Cardiac muscle cell (in vitro differentiated cells and primary cell): ENCODE data around the gene RYR1. TPM values are rescaled to one million over a fixed set of nuclear protein-coding genes. Genes with fewer than 3 reads are reported as not detected.

Experiments
- DNase-seq, 2 donors: peaks; one replicate each; pipeline versions ENCODE4 v3.0.0 to v3.0.0-alpha.2; 2010 to 2017; ENCODE audit warnings: low read depth in 1 of 2, low spot score in 1 of 2
- H3K27ac ChIP-seq: fragments of 200-600 bp; sonication (generic); 2 replicates; pipeline ENCODE4 v1.5.1; 2016
- H3K27me3 ChIP-seq: fragments of 200-600 bp; sonication (generic); 2 replicates; pipeline ENCODE4 v1.6.0; 2016; ENCODE audit warnings: control low read depth
- H3K36me3 ChIP-seq: fragments of 200-600 bp; sonication (generic); 2 replicates; pipeline ENCODE4 v1.5.1; 2016; ENCODE audit warnings: control low read depth
- H3K4me1 ChIP-seq: fragments of 200-600 bp; sonication (generic); 2 replicates; pipeline ENCODE4 v1.8.1; 2017; ENCODE audit warnings: low read depth, mild to moderate bottlenecking, mixed run types
- H3K4me3 ChIP-seq: fragments of 200-600 bp; sonication (generic); 2 replicates; pipeline ENCODE4 v1.5.1; 2016; ENCODE audit warnings: mild to moderate bottlenecking
- H3K9me3 ChIP-seq: fragments of 200-600 bp; sonication (generic); 2 replicates; pipeline ENCODE4 v1.5.1; 2017; ENCODE audit warnings: low read depth, mild to moderate bottlenecking, control low read depth
- CTCF ChIP-seq: IDR thresholded peaks from 2 replicates; pipeline ENCODE4 v1.5.1; 2012; ENCODE audit warnings: low read depth, mild to moderate bottlenecking, low read length
- polyA plus RNA-seq: library from polyadenylated mRNA; unstranded; fragments of >200 nt; fragmentation: Nextera tagmentation; extraction: Ambion mirVana; gene quantifications from 2 replicates; pipeline ENCODE4 v1.2.1, GENCODE V29; 2016
- total RNA-seq: library from RNA; depleted of rRNA; stranded (reverse); fragments of >200 nt; gene quantifications from 2 replicates; pipeline ENCODE4 v1.2.3, GENCODE V29; 2016

RYR1 gene
- total and polyA plus RNA-seq, 2 experiments from 2014 or later = 0.71 to 12.8 TPM

DNA sequence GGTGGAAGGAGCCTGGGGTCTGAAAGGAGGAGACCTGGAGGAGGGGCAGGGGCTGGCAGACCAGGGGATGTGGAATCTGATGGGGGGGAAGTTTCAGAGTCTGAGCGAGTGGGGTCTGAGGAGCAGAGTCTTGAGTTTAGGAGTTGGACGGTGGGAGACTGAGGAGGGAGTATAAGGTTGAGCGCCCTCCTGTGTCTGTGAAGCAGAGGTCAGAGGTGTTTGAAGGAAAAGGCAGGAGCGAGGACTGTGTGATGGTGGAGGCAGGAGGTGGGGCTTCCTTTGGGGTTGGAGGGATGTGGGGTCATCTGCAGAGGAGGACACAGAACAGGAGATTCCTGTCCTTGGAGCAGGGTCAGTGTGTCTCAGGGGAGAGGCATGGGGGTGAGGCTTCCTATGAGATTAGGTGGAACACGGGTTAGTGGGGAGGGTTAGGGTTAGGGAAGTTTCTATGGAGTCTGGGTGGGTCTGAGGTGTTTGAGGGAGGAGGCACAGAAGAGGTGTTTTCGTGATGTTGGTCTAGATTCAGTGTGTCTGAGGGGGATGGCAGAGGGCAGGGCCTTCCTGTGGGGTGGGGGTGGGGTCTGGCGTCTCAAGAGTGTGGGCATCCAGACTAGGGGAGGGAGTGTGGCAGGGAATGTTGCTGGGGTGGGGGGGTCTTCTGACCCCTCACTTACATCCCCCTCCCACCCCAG is 8.3 kb downstream of the RYR1 start:
- Histone ChIP-seq H3K27me3 (no peaks in the 10 kb centered on the region), H3K4me3 (no peak overlapping the region), H3K9me3 (no peaks in the 10 kb centered on the region), H3K36me3 (no peaks in the 10 kb centered on the region), H3K4me1 (no peaks in the 10 kb centered on the region), H3K27ac (no peak overlapping the region)
- peak; percentile 17 for TF ChIP-seq CTCF
- peak; percentile 15 to 49 for DNase-seq

GRCh38 chr19:38442736-38443135 is 9.2 kb downstream of the RYR1 start:
- DNase-seq = no peak
- H3K27me3 ChIP-seq = no peaks in the 10 kb centered on the region
- H3K36me3 ChIP-seq = no peaks in the 10 kb centered on the region
- TF ChIP-seq CTCF = no peak
- H3K4me3 ChIP-seq = no peak overlapping the region
- H3K9me3 ChIP-seq = no peaks in the 10 kb centered on the region
- H3K4me1 ChIP-seq = no peaks in the 10 kb centered on the region
- no peak overlapping the region for H3K27ac ChIP-seq

DNA sequence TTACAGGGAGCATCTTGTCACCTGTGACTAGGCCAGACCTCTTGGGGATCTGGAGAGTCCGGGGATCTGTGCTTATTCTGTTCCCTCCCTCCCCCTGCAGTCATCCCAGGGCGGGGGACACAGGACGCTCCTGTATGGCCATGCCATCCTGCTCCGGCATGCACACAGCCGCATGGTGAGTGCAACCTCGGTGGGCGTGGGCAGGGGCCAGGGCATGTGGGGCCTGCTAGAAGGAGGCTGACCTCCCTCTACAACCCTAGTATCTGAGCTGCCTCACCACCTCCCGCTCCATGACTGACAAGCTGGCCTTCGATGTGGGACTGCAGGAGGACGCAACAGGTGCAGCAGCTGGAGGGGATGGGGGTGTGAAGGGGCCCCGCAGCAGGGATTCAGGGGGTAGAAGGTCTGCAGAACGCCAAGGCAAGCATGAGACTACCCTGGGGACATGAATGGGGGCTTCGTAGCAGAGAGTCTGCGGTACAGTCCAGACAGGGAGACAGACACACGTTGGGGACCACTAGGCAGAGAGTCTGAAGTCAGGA is 10.0 kb downstream of the RYR1 start:
- H3K27ac ChIP-seq = no peak overlapping the region
- H3K9me3 ChIP-seq = no peaks in the 10 kb centered on the region
- H3K27me3 ChIP-seq = no peaks in the 10 kb centered on the region
- DNase-seq = no peak
- no peak for TF ChIP-seq CTCF
- H3K36me3 ChIP-seq = no peaks in the 10 kb centered on the region
- H3K4me1 ChIP-seq = no peaks in the 10 kb centered on the region
- H3K4me3 ChIP-seq = no peak overlapping the region

DNA sequence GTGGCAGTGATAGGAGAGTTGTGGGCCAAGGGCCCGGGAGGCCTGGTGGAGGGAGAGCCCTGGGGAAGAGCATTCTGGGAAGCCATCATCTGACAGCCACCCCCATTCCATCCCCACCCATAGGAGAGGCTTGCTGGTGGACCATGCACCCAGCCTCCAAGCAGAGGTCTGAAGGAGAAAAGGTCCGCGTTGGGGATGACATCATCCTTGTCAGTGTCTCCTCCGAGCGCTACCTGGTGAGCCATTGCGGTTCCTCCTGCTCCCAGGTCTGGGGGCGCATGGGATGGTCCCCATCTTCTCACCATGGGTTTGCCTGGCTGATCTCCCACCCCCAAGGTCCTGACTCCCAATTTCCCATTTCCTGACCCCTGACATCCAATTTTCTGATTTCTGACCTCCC is 10.5 kb downstream of the RYR1 start:
- DNase-seq = no peak
- TF ChIP-seq CTCF = no peak
- no peak overlapping the region for H3K27ac ChIP-seq

GRCh38 chr19:38445362-38445761 is 11.9 kb downstream of the RYR1 start:
- Histone ChIP-seq H3K27me3 (no peaks in the 10 kb centered on the region), H3K36me3 (no peaks in the 10 kb centered on the region), H3K27ac (no peak overlapping the region), H3K9me3 (no peaks in the 10 kb centered on the region), H3K4me3 (no peak overlapping the region), H3K4me1 (no peaks in the 10 kb centered on the region)
- no peak for DNase-seq
- no peak for TF ChIP-seq CTCF

More for the DNA sequence above, 10.5 kb downstream of the RYR1 start:
- Histone ChIP-seq H3K4me1 (no peaks in the 10 kb centered on the region), H3K27me3 (no peaks in the 10 kb centered on the region), H3K36me3 (no peaks in the 10 kb centered on the region), H3K4me3 (no peak overlapping the region), H3K9me3 (no peaks in the 10 kb centered on the region)
